Keratinocyte (primary cell): ENCODE results near the gene NDUFS7.

Source experiments
- EZH2 ChIP-seq: IDR thresholded peaks from one replicate; pipeline ENCODE4 v1.6.1; 2012; ENCODE audit warnings: inconsistent platforms, mild to moderate bottlenecking, low read length, moderate library complexity
- TF ChIP-seq, protein P1 (sequence below), 3 experiments: IDR thresholded peaks in 1 of 3; conservative IDR thresholded peaks in 1 of 3; optimal IDR thresholded peaks in 1 of 3; 2 replicates in 2 of 3; 3 replicates in 1 of 3; pipeline versions ENCODE3 to v1.5.1; 2011; ENCODE audit warnings: low read length in 3 of 3, mild to moderate bottlenecking in 3 of 3, moderate library complexity in 2 of 3, control low read depth in 1 of 3, inconsistent platforms in 1 of 3; ENCODE audit not compliant: insufficient read depth in 2 of 3; ENCODE audit errors: extremely low read depth in 1 of 3

DNA sequence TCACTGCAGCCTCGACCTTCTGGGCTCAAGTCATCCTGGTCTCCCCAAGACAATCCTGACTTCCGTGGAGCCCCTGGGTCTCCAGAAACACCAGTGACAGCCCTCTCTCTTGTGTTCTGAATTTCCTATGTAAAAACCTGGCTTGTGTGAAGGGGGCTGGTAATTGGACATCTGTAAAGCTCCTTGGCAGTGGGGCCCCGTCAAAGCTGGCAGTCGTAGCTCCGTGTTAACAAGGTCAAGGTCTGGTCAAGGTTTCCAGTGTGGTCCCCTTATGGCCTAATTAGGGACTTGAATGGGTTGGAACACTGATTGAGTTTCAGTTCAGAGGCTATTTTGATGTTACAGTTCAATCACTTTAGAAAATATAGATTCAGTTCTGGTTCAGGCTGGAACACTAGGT is 32.8 kb upstream of the NDUFS7 start:
- TF ChIP-seq, protein P1, sequence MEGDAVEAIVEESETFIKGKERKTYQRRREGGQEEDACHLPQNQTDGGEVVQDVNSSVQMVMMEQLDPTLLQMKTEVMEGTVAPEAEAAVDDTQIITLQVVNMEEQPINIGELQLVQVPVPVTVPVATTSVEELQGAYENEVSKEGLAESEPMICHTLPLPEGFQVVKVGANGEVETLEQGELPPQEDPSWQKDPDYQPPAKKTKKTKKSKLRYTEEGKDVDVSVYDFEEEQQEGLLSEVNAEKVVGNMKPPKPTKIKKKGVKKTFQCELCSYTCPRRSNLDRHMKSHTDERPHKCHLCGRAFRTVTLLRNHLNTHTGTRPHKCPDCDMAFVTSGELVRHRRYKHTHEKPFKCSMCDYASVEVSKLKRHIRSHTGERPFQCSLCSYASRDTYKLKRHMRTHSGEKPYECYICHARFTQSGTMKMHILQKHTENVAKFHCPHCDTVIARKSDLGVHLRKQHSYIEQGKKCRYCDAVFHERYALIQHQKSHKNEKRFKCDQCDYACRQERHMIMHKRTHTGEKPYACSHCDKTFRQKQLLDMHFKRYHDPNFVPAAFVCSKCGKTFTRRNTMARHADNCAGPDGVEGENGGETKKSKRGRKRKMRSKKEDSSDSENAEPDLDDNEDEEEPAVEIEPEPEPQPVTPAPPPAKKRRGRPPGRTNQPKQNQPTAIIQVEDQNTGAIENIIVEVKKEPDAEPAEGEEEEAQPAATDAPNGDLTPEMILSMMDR (optimal IDR thresholded peaks at IDR 0.05 in 1 of 3, IDR thresholded peaks at IDR 0.05 in 1 of 3, conservative IDR thresholded peaks at IDR 0.05 in 1 of 3; ENCODE audit: extremely low read depth in 1 of 3, insufficient read depth in 2 of 3, low read length in 3 of 3): no peak
- TF ChIP-seq EZH2: no peak
